SU-DHL-6 (cell line): ENCODE measurements around the gene TMCC2.

ENCODE experiments used
- EZH2phosphoT487 ChIP-seq: fragments of 200-600 bp; sonication (generic), shearing (Covaris generic); conservative IDR thresholded peaks from 2 replicates; pipeline ENCODE4 v1.6.1; 2018; ENCODE audit warnings: mild to moderate bottlenecking, antibody characterized with exemption, low read length, moderate library complexity, mixed read lengths
- TF ChIP-seq, protein P1 (sequence below): fragments of 200-600 bp; sonication (generic); IDR thresholded peaks from one replicate; pipeline ENCODE4 v1.5.1; 2017; ENCODE audit warnings: antibody characterized with exemption, mild to moderate bottlenecking, low read length, moderate library complexity; ENCODE audit not compliant: insufficient read depth, poor library complexity, severe bottlenecking

DNA sequence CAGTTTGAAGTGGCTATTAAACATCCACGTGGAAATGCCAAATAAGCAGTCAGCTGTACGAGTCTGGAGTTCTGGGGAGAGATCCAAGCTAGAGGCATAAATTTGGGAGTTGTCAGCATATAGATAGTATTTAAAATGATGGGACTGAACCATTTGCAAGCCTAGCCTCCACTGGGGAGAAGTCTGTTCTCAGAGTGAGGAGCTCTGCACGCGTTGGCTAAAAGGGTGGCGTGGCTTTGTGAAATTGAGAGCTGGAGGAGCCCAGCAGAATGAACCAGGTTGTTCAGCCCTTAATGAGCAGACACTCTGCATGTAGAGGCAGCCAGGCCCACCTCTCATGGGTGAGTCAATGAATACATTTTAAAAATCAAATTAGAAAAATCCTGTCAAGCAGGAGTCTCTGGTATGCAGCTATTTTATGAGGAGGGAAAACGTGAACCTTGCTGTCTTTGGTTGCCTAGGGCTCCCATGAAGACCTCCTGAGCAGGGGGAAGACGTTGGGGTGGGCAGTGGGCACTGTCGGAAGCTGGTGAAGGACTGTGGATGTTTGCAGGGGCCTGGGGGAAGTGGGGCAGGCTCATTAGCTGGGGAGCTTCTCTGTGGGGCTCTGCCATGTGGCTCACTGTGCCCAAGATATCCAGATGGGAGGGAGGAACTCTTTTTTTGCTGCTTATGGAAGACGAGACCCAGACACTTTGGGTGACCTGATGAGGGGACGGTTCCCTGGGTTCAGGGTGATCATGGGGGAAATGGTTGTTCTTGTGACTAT, 18.8 kb downstream of the TMCC2 start:
- TF ChIP-seq, protein P1, sequence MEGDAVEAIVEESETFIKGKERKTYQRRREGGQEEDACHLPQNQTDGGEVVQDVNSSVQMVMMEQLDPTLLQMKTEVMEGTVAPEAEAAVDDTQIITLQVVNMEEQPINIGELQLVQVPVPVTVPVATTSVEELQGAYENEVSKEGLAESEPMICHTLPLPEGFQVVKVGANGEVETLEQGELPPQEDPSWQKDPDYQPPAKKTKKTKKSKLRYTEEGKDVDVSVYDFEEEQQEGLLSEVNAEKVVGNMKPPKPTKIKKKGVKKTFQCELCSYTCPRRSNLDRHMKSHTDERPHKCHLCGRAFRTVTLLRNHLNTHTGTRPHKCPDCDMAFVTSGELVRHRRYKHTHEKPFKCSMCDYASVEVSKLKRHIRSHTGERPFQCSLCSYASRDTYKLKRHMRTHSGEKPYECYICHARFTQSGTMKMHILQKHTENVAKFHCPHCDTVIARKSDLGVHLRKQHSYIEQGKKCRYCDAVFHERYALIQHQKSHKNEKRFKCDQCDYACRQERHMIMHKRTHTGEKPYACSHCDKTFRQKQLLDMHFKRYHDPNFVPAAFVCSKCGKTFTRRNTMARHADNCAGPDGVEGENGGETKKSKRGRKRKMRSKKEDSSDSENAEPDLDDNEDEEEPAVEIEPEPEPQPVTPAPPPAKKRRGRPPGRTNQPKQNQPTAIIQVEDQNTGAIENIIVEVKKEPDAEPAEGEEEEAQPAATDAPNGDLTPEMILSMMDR, result no peak
- no peak for TF ChIP-seq EZH2phosphoT487
